NK-92 treated with Interleukin-12 subunit alpha and Interleukin-12 subunit beta, amount 100 ng/mL, for 24 hours (cell line): ENCODE data around the gene SHANK3.

Experiments used
- DNase-seq: peaks from one replicate; lab custom pipeline; 2025; lab: John Stamatoyannopoulos, UW

The SHANK3 gene

DNA sequence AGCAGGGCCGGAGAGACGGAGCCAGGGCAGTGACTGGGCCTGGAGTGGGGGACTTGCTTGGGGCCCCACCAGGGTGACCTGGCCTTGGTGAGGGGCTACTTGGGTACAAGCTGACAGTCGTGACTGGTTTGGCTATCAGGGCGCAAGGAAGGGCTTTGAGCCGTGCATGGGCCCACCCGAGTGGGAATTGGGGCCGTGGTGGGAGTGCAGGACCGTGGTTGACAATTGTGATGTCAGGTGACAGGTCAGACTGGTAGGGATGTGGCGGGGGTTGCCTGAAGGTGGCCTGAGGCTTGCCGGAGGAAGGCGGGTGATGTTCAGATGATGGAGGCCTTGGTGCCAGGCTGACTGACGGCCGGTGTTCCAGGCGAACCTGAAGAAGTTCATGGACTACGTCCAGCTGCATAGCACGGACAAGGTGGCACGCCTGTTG is 5.6 kb downstream of the SHANK3 start:
- no peak for DNase-seq

DNA sequence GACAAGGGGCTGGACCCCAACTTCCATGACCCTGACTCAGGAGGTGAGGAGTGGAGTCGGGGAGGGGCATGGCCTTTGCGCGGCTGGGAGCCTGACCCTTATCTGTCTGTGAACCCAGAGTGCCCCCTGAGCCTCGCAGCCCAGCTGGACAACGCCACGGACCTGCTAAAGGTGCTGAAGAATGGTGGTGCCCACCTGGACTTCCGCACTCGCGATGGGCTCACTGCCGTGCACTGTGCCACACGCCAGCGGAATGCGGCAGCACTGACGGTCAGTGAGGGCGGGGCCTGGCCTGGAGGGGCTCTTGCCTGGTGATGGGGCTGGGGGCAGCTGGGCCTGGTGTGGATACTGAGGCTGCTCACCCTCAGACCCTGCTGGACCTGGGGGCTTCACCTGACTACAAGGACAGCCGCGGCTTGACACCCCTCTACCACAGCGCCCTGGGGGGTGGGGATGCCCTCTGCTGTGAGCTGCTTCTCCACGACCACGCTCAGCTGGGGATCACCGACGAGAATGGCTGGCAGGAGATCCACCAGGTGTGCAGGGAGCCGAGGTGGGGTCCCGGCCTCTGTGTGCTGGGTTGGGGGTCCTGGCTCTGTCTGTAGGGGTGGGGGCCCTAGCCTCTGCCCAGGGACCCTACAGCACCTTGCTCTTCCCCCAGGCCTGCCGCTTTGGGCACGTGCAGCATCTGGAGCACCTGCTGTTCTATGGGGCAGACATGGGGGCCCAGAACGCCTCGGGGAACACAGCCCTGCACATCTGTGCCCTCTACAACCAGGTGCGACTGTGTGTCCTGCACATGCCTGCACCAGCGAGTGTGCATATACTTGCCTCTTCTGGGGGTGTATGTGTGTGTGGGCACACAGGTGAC is 6.3 kb downstream of the SHANK3 start:
- no peak for DNase-seq

DNA sequence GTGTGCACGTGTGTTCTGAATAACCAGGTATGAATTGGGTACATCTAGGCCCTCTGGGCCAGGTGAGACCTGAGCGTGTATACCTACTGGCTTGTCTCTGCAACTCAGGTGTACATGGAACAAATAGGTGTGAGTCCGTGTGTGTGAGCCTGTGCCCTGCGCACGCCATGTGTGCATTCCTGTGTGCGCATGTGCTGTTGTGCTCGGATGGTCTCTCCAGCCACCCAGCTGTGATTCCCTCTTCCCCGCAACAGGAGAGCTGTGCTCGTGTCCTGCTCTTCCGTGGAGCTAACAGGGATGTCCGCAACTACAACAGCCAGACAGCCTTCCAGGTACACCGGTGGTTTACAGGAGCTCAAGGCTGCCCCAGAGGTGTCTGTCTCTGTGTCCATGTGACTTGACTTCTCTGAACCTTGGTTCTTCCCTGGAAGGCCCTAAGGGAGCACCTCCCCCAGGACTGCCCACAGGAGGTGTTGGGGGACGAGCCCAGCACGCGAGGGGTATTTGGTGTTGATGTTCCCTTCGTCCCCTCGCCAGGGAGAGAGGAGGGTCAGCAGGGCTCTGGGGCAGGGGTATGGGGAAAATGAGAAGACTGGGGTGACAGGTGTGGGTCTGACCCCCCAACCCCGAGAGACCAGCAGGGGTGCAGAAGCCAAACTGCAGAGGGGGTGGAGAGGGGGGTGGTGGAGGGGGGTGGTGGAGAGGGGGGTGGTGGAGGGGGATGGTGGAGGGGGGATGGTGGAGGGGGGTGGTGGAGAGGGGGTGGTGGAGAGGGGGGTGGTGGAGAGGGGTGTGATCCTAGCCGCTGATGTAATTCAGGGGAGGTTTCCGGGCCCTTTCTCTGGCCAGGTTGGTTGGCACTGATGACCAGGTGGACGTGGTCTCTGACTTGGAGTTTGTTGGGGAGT is 10.7 kb downstream of the SHANK3 start:
- no peak for DNase-seq

DNA sequence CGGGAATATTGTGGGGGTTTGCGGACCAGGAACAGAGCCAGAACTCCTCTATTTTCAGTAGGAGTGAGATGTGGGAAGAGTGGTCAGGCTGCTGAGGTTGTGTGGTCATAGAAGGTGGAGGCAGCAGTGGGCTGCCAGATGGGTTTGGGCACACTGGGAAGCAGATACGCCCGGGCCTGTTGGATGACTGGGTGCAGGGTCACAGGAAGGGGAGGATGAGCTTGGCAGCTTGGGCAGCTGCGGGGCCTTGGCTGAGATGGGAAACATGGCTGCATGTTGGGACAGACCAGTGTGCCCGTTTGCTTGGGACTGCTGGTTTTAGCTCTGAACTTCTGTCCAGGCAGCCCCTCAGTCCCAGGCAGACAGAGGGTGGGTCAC is 11.4 kb downstream of the SHANK3 start:
- DNase-seq = no peak

DNA sequence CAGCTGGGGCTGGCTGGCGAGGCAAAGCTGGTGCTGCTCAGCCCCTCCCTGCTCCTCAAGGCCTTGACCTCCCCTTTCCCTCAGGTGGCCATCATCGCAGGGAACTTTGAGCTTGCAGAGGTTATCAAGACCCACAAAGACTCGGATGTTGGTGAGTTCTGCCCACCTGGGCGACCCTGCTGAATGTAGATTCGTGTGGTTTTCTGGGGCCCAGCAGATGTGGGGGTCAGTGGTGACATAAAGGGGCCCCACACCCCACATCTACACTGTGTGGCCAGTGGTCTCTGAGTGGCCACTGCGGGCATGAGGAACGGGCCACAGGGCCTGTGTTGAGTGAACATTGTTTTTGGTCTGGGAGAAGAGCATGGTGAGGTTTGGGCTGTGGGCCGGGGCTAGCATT is 11.9 kb downstream of the SHANK3 start:
- DNase-seq = no peak

DNA sequence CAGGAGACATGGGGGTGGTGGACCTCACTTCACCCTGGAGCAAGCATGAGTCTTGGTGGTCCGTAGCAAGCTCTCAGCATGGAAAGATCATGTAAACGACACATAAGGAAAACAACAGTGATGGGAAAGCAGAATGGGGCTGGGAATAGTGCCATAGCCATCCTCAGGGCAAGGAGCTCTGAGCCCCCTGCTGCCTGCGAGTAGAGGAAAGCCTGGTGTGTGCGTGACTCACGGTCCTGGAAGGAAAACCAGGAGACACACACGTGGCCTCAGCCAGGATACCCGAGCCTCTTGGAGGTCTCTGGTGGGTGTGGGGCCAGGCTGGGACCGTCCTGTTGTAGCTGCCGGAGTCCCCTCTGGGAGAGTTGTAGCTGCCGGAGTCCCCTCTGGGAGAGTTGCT is 12.4 kb downstream of the SHANK3 start:
- no peak for DNase-seq

DNA sequence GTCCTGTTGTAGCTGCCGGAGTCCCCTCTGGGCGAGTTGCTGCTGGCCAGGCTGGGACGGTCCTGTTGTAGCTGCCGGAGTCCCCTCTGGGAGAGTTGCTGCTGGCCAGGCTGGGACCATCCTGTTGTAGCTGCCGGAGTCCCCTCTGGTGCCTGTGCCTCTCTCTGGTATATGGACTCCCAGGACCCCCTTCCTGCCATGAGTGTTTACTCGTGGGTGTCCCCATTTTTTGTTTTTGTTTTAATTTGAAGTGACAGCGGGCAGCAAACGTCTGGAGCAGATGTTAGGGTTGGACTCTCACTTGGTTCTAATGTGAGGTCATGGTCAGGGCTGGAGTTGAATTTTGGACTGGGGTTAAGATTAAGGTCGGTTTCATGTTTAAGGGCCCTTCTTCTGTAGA is 14.2 kb downstream of the SHANK3 start:
- no peak for DNase-seq

DNA sequence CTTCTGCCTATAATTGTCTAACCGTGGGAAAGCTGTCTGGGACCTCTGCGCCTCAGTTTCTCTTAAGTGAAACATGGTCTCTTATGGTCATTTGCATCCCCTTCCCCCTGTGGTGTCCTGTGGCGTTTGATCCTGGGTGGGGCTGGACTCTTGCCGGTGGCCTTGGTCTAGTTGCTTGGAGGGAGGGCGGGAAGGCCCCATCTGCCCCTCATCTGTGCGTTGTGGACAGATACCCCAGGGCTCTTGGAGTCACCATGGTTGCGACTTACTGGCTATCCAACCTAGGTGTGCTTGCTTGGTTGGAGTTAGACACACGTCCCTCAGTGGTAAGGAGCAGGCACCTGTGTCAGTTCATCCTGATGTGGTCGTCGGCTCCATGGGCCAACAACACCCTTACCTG is 15.2 kb downstream of the SHANK3 start:
- no peak for DNase-seq

DNA sequence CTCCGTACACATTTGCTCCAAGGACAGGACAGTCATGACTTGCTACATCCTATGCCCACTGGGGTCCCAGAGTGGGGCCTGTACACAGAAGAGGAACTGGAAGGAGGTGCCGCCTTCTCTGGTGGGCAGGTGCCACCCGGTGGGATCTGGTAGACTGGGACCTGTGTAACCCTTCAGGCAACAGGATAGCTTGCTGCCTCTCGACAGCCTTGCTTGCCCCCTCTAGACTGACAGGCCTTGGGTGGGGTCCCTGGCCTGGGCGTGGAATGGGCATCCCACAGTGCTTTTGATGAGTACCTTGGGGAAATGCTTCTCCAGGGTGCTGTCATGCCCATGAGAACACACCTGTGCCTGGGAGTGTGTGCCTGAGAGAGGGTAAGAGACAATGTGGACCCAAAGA is 15.8 kb downstream of the SHANK3 start:
- DNase-seq = no peak

DNA sequence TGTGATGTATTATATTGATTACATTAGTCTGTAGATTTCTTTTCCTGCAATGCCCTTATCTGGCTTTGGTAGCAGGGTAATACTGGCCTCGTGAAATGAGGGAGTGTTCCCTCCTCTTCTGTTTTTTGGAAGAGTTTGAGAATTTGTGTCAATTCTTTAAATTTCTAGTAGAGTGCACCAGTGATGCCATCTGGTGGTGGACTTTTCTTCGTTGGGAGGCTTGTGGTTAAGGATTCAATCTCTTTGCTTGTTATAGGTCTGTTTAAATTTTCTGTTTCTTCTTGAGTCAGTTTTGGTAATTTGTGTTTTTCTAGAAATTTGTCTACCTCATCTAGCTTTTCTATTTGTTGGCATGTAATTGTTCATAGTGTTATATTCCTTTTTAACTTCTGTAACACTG is 18.9 kb downstream of the SHANK3 start:
- DNase-seq = no peak

DNA sequence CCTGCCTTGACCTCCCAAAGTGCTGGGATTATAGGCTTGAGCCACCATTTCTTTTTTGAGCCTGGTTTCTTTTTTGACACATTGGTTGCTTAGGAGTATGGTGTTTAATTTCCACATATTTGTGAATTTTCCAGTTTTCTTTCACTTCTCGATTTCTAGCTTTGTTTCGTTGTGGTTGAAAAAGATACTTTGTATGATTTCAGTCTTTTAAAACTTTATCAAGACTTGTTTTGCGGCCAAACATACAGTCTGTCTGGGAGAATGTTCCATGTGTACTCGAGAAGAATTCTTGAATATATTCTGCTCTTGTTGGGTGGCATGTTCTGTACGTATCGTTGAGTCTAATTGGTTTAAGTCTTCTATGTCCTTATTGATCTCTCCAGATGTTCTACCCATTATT is 20.8 kb downstream of the SHANK3 start:
- DNase-seq = no peak

DNA sequence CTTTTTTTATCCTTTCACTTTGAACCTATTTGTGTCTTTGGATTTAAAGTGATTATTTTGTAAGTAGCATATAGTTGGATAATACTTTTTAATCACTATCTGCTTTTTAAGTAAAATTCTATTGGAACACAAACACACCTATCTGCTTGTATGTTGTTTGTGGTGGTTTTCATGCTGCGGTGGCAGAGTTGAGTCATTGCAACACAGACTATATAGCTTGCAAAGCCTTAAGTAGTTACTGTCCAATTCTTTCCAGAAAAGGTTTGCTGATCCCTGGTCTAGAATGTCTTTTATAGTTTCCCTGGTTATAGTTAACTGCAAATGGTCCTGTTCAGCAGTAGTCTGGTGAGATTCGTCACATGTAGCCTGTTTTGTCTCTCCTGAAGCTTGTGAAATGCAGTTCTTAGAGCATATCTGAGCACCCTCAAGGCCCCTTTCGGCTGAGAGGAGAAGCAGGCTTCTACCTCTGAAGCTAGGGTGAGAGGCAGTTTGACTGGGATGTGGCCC is 21.5 kb downstream of the SHANK3 start:
- DNase-seq = no peak

DNA sequence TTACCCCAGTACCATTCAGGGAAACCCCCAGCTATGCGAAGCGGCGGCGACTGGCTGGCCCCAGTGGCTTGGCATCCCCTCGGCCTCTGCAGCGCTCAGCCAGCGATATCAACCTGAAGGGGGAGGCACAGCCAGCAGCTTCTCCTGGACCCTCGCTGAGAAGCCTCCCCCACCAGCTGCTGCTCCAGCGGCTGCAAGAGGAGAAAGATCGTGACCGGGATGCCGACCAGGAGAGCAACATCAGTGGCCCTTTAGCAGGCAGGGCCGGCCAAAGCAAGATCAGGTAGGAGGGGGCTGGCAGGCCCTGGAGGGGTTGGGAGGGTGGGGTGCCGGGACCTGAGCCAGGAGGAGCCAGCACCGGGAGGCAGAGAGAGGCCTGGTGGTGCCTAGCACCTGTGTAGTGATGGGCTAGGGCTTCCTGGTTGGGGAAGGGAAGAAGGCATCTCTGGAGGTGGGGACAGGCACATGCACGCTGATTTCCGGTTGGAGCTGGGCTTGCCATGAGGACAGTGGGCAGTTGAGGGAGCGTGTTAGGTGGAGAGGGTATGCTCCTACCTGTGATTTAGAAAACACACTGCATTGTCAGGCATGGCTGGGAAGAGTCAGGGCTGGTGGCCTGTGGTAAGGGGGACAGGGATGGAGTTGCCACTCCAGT is 22.3 kb downstream of the SHANK3 start:
- no peak for DNase-seq

DNA sequence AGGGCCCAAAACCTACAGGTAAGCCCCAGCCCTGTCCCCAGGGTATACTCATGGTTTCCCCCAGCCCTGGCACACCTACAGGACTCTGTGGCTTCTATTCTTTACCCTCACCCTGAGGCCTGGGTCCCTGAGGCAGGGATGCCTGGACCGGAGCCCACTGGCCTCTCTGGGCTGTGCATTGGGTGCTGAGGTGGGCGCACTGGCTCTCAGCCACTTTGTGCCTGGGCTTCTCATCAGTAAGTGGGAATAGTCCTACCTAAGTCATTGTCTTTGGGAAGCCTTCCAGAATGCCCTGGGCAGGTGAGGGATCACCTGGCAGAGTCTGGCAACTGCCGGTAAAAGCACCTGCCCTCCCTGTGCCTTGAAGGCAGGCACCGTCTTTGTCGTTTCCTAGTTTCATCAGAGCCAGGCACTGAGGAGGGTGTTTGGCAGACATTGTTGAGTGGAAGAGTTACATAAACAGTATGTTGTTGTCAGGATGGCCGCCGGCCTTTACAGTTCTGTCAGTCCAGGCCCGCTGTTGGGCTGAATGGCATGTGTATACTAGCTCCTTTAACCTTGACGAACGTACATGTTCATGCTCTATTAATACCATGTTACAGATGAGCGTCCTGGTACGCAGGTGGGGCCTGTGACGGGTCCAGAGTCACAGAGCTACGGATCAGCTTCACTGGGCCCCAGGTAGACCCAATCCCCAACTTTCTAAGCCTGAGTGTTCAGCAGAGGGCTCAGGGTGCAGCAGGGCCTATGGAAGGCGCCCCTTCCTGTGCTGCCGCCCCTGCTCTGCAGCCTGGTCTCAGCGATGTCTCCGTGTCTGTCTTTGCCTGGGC is 23.0 kb downstream of the SHANK3 start:
- no peak for DNase-seq

DNA sequence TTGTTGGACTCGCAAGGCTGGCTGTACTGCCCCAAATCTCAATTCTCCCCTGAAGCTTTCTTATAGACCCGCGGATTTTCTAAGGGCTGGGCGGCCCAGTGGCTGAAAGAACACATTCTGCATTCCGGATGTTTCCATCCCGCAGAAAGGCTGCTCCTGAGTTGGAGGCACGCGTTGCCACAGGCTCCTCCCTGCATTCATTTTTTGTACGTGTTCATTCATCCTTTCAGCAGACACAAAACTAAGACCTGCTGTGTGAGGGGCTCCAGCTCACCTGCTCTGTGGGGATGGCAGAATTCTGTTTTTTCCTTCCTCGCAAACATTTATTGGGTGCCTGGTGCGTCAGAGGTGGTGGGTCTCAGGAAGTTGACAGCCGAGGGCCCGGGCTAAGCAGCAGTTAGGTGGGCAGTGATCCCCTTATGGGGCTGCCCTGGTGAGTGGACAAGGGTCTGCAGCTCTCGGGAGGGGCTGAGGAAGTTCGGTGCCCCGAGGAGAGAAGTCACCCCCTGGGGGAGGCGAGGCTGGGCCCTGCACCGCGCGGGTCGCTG is 23.7 kb downstream of the SHANK3 start:
- DNase-seq = no peak

DNA sequence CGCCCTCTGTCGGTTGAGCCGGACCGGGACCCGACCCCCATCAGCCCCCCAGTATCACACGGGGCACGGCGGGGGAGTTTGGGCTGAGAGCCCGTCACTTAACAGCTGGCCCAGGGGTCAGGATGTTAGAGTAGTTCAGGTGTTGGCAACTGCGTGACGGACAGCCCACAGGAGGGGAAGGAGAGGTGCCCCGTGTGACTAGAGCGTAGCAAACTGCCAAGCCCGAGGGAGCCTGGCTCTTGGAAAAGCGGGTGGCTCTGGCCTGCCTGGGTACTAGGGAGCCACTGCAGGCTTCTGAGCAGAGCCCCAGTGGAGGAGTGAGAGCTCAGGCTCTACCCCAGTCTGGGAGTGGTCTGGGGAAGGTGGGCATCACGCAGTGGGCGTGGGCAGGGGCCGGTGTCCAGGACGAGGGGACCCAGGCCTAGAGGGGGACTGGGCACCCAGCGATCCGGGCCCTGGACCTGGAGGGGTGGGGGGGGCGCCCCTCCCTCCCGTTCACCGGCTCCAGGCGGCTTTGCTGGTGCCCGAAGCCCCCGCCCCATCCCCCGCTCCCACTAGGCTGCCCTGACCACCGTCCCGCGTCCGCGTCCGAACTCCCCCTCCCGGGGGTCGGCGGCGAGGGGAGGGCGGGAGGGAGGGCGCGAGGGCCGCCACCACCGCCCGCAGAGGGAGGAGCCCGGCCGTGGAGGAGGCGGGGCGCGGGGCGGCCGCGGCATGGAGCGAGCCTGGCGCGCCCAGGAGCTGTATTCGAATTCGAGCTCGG is 24.4 kb downstream of the SHANK3 start:
- no peak for DNase-seq

DNA sequence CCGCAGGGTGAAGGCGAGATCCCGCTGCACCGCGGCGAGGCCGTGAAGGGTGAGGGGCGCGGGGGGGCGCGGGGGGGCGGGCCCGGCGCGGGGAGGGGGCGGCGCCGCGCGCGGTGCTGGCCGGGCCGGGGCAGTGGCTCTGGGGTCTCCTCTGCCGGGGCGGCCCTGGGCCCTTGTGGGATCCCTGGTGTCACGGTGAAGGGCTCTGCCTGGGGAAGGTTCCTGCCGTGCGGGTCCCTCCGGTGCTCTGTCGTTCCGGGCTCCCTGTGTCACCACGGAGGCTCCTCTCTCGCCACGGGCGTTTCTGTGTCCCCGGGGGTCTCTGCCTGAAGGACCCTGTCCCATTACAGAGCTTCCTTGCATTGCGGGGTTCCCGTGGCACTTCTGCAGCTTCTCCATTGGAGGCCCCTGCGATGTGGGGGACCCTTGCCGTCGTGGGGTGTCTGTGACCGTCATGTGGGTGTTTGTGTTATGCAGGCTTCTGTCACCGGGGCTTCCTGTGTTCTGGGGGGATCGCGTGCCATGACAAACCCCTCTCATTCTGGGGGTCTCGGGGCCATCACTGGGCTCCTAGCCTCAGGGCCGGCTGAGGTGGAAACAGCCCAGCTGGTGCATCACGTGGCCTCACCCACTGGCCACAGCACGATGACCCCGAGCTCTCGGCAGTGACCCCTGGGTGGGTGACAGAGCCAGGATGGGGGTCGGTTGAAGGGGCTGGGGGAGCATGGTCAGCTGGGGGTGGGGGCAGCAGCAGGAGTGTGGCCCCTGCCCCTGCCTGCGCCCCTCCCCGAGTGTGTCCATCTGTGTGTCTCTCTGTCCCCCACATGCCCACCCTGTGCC is 25.3 kb downstream of the SHANK3 start:
- no peak for DNase-seq

DNA sequence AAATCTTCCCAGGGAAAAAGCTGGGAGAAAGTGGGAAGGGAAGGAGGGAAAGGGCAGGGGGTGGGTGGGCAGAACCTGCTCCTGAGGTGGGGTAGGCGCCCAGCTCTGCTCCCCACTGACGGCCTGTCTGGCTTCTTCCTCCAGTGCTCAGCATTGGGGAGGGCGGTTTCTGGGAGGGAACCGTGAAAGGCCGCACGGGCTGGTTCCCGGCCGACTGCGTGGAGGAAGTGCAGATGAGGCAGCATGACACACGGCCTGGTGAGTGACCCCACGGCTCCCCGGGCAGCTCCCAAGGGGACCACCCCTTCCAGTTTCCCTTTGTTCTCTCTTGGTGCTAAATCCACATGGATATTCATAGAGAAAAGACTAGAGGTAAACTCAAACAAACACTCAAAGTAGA is 25.9 kb downstream of the SHANK3 start:
- DNase-seq = no peak

DNA sequence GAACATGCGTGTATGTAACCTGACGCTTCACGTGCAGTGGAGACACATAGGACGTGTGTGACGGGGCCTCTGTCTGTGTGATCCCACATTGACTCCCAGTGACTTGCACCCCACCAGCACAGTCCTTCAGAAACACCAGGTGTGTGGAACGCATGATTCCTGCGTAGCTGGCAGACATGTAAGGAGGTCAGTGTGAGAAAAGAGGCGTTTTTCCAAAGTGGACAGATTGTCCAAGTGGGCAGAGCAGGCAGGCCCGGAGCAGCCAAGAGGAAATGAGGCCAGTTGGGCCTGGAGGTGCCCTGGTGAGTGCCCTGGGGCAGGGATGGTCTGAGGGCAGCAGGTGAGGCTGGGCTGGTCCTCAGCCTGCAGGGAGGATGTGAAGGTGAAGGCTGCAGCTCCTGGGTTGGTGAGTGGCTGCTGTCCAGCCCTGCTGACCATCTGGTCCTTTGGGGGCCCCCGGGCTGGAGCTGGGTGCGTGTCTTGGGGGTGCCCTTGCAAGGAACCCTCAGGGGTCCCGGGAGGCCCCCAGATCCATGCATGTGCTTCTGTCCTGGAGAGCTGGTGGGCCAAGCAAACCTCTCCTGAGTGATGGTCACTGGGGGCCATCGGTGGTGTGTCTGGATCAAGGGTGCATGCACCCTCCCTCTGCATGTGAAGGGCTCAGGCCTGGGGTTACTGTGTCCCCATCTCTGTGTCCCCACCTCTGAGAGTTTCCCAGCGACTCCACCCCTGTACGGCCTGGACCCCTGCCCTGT is 26.6 kb downstream of the SHANK3 start:
- DNase-seq = no peak
